Spleen (tissue), 7 donors: ENCODE results near the gene TSPAN9.

Source experiments
- POLR2A ChIP-seq, 3 donors: fragments of 450-650 bp; IDR thresholded peaks; one replicate each; pipeline ENCODE4 v1.5.1; 2017; ENCODE audit warnings: antibody characterized with exemption in 3 of 3, mild to moderate bottlenecking in 1 of 3
- TF ChIP-seq, protein P1 (sequence below), 11 experiments: fragments of 200-600 bp in 7 of 11; fragments of 450-650 bp in 4 of 11; sonication (generic) in 4 of 11; IDR thresholded peaks in 8 of 11; conservative IDR thresholded peaks in 3 of 11; 1 replicate in 7 of 11; 2 replicates in 4 of 11; pipeline versions ENCODE4 v1.4.0 to v1.8.0; 2016 to 2021; ENCODE audit warnings: antibody characterized with exemption in 11 of 11, inconsistent platforms in 4 of 11, mild to moderate bottlenecking in 1 of 11
- donor health status: DM: no; HTN: no; CAD: no; lungs with moderate emphysema.
- donor health status: DM: no; HTN: no; CAD: no.
- donor health status: DM: no; HTN: no; CAD: no.

- TF ChIP-seq, protein P1, sequence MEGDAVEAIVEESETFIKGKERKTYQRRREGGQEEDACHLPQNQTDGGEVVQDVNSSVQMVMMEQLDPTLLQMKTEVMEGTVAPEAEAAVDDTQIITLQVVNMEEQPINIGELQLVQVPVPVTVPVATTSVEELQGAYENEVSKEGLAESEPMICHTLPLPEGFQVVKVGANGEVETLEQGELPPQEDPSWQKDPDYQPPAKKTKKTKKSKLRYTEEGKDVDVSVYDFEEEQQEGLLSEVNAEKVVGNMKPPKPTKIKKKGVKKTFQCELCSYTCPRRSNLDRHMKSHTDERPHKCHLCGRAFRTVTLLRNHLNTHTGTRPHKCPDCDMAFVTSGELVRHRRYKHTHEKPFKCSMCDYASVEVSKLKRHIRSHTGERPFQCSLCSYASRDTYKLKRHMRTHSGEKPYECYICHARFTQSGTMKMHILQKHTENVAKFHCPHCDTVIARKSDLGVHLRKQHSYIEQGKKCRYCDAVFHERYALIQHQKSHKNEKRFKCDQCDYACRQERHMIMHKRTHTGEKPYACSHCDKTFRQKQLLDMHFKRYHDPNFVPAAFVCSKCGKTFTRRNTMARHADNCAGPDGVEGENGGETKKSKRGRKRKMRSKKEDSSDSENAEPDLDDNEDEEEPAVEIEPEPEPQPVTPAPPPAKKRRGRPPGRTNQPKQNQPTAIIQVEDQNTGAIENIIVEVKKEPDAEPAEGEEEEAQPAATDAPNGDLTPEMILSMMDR (IDR thresholded peaks at IDR 0.05 in 8 of 11, conservative IDR thresholded peaks at IDR 0.05 in 3 of 11), result no peak
- no peak for TF ChIP-seq POLR2A (IDR thresholded peaks at IDR 0.05)
Measured at GRCh38 chr12:3179731-3180130, 102.6 kb downstream of the TSPAN9 start.
